GM13977 (cell line): Measurements from ENCODE around the gene FAM83E.

Experiments used
- DNase-seq: peaks from one replicate; pipeline ENCODE4 v3.0.0; 2012; ENCODE audit warnings: low spot score
- CTCF ChIP-seq: IDR thresholded peaks from 2 replicates; pipeline ENCODE4 v1.5.1; 2012; ENCODE audit warnings: mild to moderate bottlenecking, control low read depth; ENCODE audit not compliant: insufficient read depth; ENCODE audit errors: extremely low read depth, missing control alignments
- in situ Hi-C: fragments of 300-500 bp; cut with MboI; formaldehyde crosslinking; loops from one replicate; pipeline ENCODE4 v1.12.0; 2022; ENCODE audit warnings: low sequenced_read_pairs, low pct_unique_long_range_greater_than_20kb, mixed read lengths, inconsistent platforms; ENCODE audit not compliant: unreplicated experiment

The FAM83E gene

GRCh38 chr19:48635966-48636858 is 21.3 kb upstream of the FAM83E start:
- no peak for DNase-seq
- in situ Hi-C loops, result loop anchor here (25.0 kb wide), 1 partner anchor 326 kb away; the partner anchor contains the start of genes BAX and FTL
- no peak for TF ChIP-seq CTCF

GRCh38 chr19:48635263-48635965 is 20.5 kb upstream of the FAM83E start:
- in situ Hi-C loops, result loop anchor here (25.0 kb wide), 1 partner anchor 327 kb away; the partner anchor contains the start of genes BAX and FTL

GRCh38 chr19:48634424-48635262 is 19.8 kb upstream of the FAM83E start:
- DNase-seq, result peak; percentile 89
- no peak for TF ChIP-seq CTCF
- in situ Hi-C loops, result loop anchor here (25.0 kb wide), 1 partner anchor 328 kb away; the partner anchor contains the start of genes BAX and FTL

More at GRCh38 chr19:48635263-48635965, 20.5 kb upstream of the FAM83E start:
- peak; percentile 93 for DNase-seq
- no peak for TF ChIP-seq CTCF

GRCh38 chr19:48634036-48634342 is 19.1 kb upstream of the FAM83E start:
- DNase-seq, result no peak
- no peak for TF ChIP-seq CTCF
- in situ Hi-C loops, result loop anchor here (25.0 kb wide), 1 partner anchor 328 kb away; the partner anchor contains the start of genes BAX and FTL

GRCh38 chr19:48633148-48634035 is 18.5 kb upstream of the FAM83E start:
- no peak for DNase-seq
- in situ Hi-C loops, result loop anchor here (25.0 kb wide), 1 partner anchor 329 kb away; the partner anchor contains the start of genes BAX and FTL
- no peak for TF ChIP-seq CTCF
